GM18498 (cell line): ENCODE results near the gene HAL.

ENCODE experiments used
- ATAC-seq: cut with Tn5 transposase; IDR thresholded peaks from one replicate; pipeline ENCODE4 v1.9.1; 2021; ENCODE audit warnings: mild to moderate bottlenecking, moderate library complexity; ENCODE audit not compliant: unreplicated experiment

Gene HAL

DNA sequence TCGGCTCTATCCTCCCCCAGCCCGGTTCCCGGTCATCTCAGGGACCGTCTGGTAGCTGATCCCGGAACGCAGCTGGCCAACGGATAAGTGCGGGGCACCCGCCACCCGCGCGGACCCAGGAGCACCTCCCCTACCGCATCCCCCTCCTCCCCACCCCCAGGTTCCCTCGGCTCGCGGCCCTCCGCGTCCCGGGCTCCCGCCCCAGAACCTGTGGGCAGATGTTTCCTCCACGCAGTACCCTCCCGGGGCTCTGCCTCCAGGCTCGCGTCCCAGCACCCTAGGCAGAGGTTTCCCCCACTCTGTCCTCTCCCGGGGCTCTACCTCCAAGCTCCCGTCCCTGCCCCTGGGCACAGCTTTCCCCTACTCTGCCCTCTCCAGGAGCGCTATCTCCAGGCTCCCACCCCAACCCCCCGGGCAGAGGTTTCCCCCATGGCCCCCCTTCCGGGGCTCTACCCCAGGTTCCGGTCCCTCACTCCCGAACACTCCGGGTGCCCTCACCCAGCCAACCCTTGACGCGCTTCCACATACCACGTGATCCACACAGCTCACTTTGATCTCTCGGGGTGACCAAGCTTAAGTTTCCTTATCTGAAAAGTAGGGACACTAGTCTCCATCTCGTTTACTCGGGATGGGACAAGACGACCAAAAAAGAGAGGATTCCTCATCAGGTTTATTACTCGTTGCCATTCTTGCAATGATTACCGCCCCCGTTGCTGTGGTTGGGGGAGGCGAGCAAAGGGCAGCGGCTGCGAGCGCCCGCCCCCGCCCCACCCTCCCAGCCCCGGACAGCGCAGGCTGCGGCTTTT, 53.4 kb downstream of the HAL start, which contains the start of gene CCDC38:
CCDC38 (minus strand) TSS at position 91 of the 806 bp plus-strand sequence. CDS start 6,105 bp downstream, outside the sequence.
- peak; percentile 98 for ATAC-seq

DNA sequence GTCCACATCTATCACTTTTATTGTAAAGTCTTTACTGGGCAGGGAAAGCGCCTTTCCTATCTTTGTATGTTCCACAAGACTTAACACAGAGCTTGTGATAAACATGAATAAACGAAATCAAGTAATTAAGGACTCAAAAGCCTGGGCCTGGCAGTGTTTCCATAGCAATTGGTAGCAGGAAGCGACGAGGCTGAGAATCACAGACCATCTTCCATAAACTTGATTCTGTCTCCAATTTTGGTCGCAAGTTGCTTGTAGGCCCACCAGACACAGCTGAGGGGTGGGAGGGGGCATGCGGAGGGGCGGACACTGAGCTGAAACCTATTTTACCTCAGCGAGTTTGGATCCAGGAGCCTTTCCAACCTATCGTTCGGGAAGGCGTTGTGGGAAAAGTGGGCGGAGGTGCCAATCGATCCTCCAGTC, 54.0 kb downstream of the HAL start:
- ATAC-seq: no peak

DNA sequence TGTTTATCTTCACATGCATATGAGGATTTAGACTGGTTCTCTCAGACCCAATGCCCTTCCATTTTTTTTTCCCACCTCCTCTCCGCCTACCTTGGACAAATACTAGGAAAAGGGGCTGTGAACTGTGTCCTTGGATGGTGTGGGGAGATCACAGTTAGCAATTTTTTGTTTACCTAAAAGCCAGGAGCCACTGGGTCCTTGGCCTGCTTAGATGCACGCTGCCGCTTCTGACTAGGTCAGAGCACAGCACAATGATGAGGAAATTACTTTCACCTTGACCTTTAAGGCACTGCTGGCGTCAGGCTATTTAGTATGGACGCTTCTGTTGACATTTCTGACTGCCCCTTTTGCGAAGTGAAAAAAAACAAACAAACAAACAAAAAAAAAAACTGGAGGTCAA, 55.6 kb downstream of the HAL start:
- no peak for ATAC-seq
